ENCODE results near the gene PACSIN1.

DNA sequence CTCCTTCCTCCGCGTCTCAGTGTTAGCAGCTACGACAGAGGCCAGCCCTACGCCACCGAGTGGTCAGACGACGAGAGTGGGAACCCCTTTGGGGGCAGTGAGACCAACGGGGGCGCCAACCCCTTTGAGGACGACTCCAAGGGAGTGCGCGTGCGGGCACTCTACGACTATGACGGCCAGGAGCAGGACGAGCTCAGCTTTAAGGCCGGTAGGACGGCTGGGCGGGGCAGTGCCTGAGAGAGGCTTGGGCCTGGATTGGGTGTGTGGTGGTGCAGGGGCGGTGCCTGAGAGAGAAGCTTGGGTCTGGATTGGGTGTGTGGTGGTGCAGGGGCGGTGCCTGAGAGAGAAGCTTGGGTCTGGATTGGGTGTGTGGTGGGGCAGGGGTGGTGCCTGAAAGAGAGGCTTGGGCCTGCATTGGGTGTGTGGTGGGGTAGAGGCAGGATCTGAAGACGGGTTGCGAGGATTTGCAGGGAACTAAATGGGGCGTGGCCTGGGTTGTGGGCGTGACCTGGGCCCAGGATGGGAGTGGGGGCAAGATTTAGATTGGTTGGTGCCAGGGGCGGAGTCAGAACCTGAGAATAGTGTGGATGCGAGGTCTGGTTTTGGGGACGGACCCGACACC is 65.8 kb downstream of the PACSIN1 start:
- TF ChIP-seq, protein P1, sequence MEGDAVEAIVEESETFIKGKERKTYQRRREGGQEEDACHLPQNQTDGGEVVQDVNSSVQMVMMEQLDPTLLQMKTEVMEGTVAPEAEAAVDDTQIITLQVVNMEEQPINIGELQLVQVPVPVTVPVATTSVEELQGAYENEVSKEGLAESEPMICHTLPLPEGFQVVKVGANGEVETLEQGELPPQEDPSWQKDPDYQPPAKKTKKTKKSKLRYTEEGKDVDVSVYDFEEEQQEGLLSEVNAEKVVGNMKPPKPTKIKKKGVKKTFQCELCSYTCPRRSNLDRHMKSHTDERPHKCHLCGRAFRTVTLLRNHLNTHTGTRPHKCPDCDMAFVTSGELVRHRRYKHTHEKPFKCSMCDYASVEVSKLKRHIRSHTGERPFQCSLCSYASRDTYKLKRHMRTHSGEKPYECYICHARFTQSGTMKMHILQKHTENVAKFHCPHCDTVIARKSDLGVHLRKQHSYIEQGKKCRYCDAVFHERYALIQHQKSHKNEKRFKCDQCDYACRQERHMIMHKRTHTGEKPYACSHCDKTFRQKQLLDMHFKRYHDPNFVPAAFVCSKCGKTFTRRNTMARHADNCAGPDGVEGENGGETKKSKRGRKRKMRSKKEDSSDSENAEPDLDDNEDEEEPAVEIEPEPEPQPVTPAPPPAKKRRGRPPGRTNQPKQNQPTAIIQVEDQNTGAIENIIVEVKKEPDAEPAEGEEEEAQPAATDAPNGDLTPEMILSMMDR (optimal IDR thresholded peaks at IDR 0.05 in 1 of 3, IDR thresholded peaks at IDR 0.05 in 1 of 3, conservative IDR thresholded peaks at IDR 0.05 in 1 of 3; ENCODE audit: extremely low read depth in 1 of 3, insufficient read depth in 2 of 3, low read length in 3 of 3), result no peak
- no peak for TF ChIP-seq EZH2 (IDR thresholded peaks at IDR 0.05; ENCODE audit: low read length)

All from keratinocyte (primary cell).